HG03175 (cell line): Measurements from ENCODE around the gene HIF1A.
"Not testable (repeated sequence)": the region's sequence is repeated elsewhere in the genome, so short reads cannot be mapped to it uniquely, and the experiment has no call there.

ENCODE experiments used
- ATAC-seq: cut with Tn5 transposase; IDR thresholded peaks from one replicate; pipeline ENCODE4 v1.9.1; 2021; ENCODE audit warnings: mild to moderate bottlenecking, moderate library complexity; ENCODE audit not compliant: unreplicated experiment

The HIF1A gene

DNA sequence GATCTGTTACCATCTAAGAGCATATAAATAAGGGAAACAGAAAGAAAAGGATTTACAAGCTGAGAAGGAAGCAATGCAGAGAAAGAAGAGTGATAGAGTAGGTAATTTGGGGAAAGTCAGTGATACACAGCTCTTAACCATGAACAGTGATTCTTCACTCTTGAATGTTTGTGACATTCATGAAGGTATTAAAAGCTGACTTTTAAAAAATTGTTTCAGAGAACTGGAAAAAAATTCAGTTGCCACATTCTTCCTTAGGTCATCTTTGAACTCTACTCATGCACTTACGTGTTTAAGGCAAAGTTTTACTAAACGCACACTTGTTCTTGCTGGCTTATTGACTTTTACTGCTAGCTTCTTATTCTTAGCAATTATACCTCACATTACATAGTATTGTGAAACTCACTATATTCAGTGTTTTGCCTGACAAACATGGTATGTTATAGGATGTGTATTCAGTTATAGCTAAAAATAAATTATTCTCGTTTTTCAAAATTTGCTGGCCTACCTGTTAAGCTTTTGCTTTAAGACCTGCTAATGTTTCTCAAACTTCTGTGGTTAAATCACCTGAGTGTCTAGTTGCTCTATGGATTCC lies 10.9 kb downstream of the HIF1A start:
- no peak for ATAC-seq

- ATAC-seq = not testable (repeated sequence)
These were observed 12.5 kb downstream of the HIF1A start for GRCh38 chr14:61707774-61708173.

DNA sequence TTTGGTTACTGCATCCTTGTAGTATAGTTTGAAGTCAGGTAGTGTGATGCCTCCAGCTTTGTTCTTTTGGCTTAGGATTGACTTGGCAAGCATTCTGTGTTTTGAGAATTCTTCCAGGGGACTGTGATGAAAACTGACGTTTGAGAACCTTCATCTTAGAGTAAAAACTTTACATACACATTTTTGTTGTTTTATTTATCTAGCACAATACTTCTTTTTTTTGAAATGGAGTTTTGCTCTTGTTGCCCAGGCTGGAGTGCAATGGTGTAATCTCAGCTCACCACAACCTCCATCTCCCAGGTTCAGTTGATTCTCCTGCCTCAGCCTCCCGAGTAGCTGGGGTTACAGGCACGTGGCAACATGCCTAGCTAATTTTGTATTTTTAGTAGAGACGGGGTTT lies 13.4 kb downstream of the HIF1A start:
- ATAC-seq = not testable (repeated sequence)

GRCh38 chr14:61710853-61711817 lies 15.8 kb downstream of the HIF1A start:
- no peak for ATAC-seq

- no peak for ATAC-seq
These were observed 16.8 kb downstream of the HIF1A start for GRCh38 chr14:61712137-61712536.

DNA sequence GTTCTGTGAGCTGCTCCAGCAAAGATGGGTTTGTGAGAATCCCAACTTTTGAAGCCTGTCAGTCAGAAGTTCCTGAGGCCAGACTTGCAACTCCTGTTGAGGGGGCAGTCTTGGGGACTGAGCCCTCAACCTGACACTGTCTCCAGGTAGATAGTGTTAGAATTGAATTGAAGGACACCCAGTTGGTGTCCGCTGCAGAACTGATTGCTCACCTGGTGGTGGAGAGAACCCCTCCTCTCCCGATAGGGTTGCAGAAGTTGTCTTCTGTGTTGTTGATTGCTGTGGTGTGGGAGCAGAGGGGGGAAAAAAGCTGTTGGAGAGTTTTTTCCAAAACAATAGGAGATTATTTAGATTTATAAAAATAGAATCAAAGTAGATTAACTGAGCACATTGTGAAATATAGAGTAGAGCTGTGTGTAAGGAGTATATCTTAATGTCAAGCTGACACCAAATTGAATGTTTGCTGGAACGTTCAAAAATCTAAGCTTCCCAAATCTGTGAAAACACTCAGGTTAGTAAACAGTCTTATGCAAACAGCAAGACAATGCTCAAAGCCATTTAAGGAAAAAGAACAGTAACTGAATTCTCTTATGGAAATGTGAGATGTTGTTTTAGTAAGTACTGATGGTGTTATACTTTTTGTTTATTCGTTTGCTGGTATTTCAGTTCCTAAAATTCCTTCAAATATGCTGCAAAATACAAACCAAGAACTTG lies 18.6 kb downstream of the HIF1A start:
- ATAC-seq = no peak

DNA sequence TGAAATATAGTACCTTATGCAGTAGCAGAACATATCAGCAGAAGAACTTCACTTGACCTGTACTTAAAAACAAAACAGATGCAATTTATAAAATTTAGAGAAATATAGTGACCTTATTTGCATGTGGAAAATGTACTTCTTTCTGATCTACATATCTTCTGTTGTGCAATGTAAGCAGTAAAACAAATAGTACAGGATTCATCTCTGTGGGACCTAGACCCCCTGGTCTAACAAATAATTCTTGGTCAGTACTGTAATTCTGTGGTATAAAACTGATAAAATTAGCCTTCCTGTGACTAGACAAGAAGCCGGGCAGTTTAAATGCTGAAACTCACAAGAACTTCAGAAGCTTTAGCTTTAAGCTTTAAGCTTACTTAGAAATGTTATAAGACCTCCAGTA lies 21.6 kb downstream of the HIF1A start:
- ATAC-seq = no peak

GRCh38 chr14:61718039-61718438 lies 22.7 kb downstream of the HIF1A start:
- no peak for ATAC-seq

DNA sequence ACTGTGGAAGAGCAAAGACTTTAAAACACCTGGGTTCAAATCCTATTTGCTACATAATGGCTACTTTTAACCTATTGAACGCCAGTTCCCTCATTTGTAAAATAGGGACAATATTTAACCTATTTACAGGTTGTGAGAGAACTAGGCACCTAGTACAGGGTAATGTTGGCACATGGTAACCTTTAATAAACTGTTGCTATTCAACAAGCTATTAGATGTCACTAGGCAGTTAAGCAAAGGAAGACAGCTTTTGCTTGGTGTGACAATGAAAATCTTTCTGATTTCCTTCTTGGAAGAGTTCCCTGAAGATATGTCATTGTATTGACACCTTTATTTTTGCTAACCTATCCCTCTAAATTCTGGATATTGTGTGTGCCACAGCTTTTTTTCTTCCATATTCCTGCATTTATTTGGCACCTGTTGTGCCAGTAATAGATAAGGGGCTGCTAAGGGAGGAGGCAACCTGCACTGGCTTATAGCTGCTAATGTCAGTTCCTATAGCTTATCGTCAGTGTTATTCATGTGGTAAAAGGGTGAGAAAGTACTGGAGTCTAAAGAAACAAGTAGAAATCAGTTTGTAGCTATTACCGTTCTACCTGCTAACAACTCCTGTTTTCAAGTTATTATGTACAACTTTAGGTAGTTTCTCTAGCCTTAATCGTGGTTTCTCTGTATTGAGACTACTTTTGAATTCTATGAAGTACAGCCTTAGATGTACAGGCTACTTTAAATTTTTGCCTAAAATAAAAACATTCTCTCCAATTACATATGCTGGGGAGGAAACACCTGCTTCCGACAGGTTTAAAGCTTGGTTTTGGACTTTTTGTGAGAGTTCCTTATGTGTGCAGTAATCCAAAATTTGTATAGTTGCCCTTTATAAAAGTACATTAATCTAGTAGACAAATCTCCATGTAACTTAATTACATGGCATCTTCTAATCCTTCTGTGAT lies 24.3 kb downstream of the HIF1A start:
- ATAC-seq = peak; percentile 42

GRCh38 chr14:61720294-61720661 lies 25.0 kb downstream of the HIF1A start:
- no peak for ATAC-seq

DNA sequence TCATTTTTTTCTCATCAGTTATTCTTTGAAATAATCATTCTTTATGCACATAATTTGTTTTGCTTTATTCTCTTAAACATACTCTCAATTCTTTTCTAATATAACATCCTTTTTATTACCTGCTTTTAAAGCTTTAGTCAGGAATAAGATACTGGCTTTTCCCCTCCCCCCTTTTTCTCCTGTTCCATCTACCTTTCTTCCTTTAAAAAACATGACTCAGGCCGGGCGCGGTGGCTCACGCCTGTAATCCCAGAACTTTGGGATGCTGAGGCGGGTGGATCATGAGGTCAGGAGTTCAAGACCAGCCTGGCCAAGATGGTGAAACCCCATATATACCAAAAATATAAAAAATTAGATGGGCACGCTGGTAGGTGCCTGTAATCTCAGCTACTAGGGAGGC lies 25.4 kb downstream of the HIF1A start:
- ATAC-seq = no peak

DNA sequence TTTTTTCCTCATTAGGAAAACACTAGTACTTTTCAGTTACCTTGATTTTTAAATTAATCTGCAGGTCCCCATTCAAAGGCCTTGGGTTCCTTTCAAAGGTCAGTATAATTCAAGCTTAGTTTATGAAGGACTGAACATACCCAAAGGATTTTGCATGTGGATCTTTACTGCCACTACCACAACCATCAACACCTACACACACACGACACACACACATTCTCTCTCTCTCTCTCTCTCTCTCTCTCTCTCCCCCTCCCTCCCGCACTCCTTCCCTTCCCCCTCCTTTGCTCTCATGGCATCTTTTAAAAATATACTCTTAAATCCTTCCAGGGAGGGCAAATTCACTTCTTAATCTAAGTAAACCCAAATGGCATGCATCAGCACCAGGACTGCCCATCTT lies 28.8 kb downstream of the HIF1A start:
- no peak for ATAC-seq

DNA sequence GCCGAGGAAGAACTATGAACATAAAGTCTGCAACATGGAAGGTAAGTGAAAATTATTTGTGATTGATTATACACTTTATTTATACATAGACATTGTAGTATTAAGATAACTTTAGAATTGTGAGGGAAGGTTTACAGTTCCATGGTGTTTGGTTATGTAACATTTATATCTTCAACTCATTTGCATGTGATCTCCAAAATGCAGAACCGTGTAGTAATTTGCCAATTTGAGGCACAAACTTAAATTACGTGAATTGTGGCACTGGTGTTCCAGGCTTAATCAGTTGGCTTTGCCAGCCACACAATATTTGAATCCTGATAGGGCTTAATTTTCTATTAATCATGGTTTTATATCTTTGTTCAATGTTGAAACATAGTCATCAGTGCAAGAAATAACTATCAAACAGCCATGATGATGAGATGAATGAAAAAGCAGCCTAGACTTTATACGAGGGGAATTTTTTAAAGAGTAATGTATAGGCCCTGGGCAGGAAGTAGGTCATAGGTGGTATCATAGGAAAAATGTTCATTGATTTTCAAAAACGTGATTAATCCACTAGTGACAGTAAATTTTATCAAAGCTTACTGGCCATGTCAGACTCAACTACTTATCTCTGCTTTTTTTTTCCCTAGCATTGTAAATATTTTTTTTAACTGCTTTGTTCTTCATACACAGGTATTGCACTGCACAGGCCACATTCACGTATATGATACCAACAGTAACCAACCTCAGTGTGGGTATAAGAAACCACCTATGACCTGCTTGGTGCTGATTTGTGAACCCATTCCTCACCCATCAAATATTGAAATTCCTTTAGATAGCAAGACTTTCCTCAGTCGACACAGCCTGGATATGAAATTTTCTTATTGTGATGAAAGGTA lies 31.7 kb downstream of the HIF1A start:
- no peak for ATAC-seq

DNA sequence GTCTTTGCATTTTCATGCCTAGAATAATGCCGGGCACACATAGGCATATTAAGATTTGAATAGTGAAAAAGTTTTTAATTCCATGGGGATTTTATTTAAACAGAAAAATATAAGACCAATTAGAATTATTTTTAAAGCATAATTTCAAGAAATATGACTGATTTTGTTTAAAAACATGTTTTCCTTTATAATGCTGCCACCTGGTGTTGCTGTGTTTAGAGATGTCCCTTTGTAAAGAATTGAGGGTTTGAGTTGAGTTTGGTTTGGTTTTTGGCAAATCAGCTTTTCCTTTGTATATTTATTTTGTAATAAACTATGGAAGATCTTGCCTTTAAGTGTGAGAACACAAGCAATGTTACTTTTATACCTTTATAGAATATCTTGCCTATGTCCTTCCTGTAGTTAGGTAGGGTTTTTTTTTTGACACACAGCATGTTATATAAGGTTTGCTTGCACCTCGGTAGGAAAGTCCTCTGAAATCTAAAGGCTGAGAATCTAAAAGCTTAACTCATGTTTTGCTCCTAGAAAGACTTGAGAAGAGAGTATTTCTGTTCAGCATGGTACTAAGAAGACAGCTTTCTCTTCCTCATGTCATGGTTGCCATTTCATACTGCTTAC lies 35.6 kb downstream of the HIF1A start:
- ATAC-seq = no peak

GRCh38 chr14:61733972-61734371 lies 38.7 kb downstream of the HIF1A start:
- ATAC-seq = no peak

DNA sequence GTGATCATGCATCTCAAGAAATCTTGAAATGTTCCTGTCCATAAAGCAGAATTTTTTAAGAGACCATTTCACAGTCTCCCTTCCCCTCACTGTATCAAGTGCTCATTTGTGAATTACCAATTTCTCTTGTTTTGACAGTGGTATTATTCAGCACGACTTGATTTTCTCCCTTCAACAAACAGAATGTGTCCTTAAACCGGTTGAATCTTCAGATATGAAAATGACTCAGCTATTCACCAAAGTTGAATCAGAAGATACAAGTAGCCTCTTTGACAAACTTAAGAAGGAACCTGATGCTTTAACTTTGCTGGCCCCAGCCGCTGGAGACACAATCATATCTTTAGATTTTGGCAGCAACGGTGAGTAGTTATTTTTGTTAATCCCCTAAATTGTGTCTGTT lies 41.4 kb downstream of the HIF1A start:
- ATAC-seq = no peak

- ATAC-seq = no peak
These were observed 42.6 kb downstream of the HIF1A start for GRCh38 chr14:61737915-61738314.

GRCh38 chr14:61739133-61739532 lies 43.8 kb downstream of the HIF1A start:
- no peak for ATAC-seq

DNA sequence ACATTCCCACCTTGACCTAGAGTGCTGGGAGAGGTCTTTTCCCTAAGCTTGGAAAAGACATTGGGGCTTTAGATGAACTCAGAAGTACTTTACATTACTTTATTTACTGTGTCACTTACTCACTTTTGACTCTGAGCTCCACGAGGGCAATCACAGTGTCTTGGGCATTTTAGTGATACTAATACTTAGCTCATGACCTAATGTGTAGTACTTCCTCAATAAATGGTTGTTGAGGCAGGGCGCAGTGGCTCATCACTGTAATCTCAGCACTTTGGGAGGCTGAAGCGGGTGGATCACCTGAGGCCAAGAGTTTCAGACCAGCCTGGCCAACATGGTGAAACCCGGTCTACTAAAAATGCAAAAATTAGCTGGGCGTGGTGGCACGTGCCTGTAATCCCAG lies 47.1 kb downstream of the HIF1A start:
- ATAC-seq = no peak
